Left renal cortex interstitium (tissue), 4 donors: ENCODE results near the gene PRKCH. TPM values are rescaled to one million over a fixed set of nuclear protein-coding genes. Genes with fewer than 3 reads are reported as not detected.
A peak's percentile ranks its signal among the peaks of the same experiment; 100 is the strongest.

Experiments used
- DNase-seq, 4 donors: peaks; one replicate each; pipeline ENCODE4 v3.0.0-alpha.2; 2013; ENCODE audit warnings: low read depth in 4 of 4, low spot score in 2 of 4, missing footprints in 1 of 4
- polyA plus RNA-seq, 4 donors: library from polyadenylated mRNA; unstranded; fragments of 120-200 nt; gene quantifications; one replicate each; pipeline ENCODE4 v1.2.1, GENCODE V29; 2013; ENCODE audit not compliant: insufficient read length in 4 of 4

Gene PRKCH
- polyA plus RNA-seq, 4 donors, result 14.3 to 20.1 (median 16.6) TPM

DNA sequence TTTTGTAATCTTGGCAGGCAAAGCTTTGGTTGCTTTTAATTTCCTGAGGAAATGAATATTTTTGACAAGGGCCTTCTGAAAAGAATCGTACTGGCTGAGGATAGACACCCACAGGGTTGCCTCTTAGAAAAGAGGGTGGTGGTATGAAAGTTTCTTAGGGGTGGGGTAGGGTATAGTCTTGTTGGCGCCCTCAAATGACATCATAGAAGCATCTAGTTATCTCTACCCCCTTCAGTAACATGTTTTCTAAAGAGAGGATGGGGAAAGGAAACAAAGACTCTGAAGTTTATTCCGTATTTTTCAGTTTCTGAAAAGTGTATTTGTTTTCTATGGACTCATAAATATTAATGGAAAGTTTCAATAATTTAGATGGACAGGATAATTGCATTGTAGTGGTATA, 13.7 kb downstream of the PRKCH start:
- no peak for DNase-seq

DNA sequence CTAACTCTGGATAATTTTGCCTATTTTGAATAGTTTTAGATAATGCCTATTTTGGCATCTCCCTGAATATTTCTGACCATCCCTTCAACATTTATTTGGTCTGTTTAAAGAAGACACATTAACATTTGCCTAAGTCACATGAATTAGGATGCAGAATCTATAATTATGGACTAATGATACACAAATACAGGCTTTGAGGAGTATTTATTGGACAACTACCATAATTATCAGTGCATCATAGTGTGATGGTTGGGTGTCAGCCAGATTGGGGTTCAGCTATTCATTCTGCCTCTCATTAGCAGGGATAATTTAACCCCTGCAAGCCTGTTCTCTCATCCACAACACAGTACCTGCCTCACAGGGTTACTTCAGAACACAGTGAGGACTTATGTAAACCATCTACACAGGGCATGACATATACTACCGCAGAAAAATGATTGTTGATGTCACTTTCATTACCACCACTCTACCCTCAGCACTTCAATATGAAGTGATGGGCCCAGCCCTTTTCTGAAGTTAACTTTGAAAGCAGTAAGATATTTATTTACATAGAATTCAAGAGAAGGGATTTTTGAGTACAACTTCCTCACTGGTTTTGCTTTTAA, 14.4 kb downstream of the PRKCH start:
- no peak for DNase-seq

DNA sequence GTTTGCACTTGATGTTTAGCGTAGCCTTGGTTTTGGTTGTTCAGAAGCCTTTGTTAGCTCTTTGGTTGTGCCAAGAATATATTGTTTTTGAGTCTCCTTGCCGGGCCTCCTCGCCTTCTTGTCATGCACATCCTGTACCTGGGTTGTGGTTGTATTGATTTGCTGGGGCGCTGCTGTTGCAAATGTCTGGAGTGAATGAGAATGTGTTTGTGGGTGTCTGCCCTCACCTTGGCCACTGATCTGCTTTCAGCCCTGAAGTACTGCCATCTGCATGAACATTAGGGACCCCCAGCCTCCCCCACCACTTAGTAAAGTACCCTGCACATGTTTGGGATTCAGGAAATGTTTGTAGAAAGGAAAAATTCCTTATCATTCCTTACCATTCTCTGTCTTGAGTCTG, 16.5 kb downstream of the PRKCH start:
- DNase-seq, result no peak

DNA sequence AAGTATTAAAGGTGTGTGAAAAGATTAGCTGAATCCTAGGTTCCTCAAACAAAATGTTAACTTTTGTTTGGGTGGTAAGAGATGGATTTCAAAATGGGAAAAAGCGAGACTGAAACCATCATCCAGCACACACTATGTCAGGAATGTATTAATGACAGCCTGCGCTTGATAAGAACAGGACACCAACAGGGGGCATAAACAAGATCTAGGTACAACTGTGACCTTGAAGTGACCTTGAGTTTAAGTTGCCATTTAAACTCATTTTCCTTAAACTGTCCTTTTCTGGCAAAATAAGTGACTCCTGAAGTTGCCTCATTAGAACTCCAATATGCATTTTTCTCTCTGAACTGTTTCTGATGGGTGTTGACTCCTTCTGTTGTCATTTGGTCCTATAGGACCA, 17.1 kb downstream of the PRKCH start:
- no peak for DNase-seq

DNA sequence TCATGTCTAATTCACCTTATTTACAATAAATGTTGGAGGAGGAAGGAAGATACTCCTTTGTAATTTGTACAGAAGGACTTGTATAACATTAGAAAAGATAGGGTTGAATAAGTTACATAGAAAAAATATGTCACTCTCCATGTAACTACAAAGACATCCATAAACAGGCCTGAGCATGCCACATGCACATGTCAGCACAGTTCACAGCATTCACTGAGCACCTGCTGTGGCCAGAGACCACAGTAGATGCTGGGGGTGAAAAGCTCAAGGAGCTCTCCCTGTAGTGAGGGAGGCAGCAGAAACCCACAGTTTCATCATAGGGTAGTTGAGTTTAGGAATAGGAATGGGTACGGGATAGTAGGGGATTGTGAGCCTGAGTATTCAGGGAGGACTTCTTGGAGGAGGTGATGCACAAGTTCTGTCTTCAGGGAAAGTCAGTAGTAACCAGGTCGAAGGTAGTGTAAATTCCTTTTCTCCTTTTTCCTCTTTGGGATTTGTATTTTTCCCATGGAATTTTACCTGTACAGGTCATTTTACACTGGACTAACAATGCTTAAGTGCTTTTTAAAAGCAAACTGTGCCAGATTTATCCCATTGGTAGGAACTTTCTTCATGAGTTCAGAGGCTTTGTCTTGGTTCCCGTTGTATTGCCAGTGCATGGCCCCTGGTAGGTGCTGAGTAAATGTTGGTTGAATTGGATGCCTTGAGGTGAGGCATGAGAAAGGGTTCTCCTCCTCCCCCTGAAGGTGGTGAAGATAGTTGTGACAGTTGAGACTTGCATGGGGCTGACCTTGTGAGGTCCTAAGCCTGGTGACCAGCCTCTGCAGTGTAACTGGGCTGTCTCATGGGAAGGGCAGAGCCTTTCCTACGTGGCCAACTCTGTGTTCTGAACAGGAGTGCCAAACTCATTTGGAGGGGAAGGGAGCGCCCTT, 20.2 kb downstream of the PRKCH start:
- no peak for DNase-seq

DNA sequence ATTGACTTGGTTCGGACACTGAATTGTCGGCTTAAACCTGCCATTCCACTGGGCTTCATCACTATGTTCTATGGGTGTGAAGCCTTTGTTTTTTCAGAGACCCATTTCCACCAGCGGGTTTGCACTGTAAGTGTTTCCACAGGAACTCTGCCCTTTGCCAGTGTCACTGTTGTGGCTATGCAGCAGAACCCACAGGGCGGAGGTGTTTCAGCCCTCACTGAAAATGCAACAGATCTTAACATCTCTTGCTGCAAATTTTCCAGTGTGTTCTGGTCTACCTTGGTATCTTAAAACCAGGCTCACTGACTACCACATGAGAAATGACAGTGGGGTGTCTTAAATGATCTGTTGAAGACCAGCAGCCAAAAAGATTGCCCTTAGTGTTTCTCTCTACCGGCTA, 21.1 kb downstream of the PRKCH start:
- DNase-seq, result no peak

DNA sequence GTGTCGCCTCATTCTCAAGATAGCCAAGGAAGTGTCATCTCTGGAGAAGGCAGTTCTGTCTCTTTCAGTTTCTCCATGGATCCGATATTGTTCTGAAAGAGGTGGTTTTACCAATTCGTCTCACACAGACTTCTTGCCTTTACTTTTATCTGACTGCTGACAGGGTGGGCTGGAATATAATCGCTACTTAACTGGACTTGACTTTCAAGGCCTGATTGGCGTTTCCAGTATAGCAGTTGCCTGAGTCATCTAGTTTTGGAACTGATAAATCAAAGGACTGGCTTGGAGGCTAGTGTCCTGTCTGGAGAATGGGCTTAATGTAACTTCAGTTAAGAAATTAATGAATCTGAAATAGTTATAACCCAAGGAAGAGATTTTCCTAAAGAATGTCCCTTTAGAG, 21.6 kb downstream of the PRKCH start:
- no peak for DNase-seq

DNA sequence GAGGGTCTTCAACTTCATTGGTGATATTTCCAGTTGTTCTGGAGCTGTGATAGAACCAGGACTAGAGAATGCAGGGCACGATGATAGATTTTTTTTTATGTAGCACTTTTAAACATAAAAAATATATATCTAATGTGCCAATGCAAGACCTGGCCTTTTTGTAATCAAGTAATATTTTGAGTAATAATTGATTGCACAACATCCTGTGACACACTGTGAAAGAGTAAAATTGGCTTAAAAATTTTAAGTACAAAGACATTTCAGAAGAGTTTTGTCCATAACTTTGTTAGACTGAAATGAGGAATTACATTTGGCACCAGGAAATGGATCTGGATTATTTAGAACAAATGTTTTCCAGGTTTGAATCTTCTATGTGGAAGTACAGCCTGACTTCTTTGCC, 22.1 kb downstream of the PRKCH start:
- DNase-seq, result no peak

DNA sequence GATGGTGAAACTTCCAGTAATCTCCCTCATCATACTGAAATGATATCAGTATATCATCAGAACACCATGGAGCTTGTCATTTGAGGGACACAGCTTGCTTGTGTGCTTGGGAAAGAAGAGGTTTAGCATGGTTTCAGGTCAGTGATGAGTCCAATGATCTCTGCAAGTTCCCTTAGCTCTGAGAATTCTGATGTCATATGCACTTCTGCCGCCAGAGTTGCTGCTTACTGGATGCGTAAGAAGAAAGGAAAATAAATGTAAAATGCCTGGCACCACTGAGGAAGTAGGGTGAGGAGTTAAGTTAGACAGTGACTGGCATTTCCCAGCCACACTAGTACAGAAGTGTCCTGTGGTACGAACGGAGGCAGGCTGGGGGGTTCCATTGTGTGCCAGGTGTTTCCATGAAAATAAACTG, 22.6 kb downstream of the PRKCH start:
- no peak for DNase-seq

DNA sequence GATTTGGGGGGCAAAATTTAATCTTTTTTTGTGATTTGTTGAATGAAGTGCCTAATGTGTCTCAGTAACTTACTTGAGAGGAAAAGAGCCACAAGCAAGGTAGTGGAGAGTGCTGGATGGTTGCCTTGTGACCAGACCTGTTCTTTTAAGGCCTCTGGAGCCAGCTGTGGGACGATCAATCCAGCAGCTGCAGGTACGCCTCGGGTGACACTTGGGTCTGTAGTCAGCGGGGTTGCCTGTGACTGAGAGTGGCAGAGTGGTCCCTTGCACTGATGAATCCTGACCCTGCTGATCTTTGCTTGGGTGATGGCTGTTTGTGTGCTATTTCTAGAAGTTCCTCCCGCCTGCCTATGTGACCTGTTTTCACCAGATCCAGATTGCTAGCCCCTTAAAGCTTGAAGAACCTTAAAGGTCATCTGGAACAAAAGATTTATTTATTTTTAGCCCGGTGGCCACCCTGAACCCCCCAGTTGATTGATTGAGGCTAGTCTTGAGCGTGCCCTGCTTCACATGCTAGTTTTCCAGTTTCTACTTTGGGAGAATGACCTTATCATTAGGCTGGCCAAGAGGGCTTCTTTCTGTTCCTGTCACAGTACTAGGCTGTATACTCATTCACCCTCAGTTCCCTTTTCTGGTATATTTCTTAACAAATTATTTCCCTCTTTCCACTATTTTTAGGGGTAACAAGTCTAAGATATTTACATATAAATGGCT, 23.2 kb downstream of the PRKCH start:
- DNase-seq, result no peak

DNA sequence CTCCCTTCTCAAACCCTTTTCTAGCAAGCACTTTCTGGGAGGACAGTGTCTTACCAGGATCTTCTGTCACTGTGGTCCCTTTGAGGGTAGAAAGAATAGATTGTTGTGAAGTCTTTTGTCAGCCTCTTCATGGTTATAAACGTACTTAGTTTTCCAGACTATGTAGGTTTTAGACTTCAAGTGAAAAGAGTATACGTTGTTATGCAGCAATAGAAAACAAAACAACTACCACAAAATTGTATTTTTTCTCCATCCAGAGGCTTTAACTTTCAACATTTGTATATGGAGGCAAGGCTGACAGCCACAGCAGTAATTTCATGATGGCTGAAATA, 23.7 kb downstream of the PRKCH start:
- no peak for DNase-seq

DNA sequence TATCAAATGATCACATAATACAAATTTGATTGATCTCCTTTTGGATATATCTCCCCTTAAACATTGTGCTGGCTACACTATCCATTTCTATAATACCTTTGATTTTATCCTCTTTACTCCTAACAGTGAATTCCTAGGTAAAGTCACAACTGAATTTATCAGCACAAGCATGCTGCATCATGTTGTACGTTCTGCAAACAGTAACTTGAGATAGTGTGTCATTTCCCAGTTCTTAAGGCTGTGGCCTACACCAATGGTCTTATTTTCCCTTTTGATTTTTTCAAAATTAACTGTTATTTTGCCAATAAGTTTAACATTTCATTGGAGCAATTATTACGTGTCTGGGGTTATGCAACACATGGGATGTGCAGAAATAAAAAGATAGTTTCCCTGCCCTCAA, 24.8 kb downstream of the PRKCH start:
- no peak for DNase-seq

DNA sequence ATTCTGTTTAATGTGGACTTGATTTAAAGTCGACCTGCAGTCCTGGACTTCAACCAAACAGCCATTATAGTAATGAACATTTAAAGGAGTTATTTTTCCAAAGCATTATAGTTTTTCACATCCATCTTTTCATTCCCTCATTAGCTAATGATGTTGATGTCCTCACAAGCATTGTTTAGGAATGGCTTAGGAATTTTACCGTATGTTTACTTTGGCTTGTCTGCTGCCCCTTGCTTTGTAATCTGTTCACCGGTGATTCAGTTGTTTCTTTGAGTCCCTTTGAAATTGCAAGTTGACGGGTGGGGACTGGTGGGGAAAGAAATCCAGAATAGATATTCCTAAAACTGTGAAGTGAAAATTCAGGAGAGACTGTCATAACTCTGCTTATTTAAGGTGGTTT, 25.4 kb downstream of the PRKCH start:
- no peak for DNase-seq

DNA sequence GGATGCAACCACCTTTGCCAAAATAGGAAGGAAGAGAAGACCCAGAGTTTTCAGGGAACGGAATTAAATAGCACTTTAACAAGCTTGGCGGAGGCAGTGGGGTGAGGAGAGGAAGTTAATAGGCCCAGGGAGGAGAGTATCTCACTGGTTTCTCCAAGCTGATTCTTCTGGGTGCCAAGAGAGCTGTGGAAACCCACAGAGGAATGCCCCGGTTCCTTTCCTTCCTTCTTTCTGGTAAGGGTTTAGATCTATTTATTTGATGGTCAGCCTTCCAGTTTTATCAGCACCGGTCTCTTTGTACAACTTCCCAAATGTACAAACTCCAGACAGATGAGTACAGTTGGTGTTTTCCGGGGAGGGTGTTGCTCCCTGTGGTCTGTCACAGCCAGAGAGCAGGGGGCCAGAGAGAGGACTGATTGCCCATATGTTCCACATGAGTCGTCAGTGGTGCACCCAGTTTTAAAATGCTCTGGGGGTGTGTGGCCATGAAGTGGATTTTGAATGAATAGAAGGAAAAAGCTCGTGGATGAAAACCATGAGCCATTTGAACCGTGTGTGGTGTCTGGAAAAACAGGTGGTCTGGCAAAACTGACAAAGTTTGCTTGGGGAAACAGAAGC, 26.6 kb downstream of the PRKCH start:
- DNase-seq, result no peak

DNA sequence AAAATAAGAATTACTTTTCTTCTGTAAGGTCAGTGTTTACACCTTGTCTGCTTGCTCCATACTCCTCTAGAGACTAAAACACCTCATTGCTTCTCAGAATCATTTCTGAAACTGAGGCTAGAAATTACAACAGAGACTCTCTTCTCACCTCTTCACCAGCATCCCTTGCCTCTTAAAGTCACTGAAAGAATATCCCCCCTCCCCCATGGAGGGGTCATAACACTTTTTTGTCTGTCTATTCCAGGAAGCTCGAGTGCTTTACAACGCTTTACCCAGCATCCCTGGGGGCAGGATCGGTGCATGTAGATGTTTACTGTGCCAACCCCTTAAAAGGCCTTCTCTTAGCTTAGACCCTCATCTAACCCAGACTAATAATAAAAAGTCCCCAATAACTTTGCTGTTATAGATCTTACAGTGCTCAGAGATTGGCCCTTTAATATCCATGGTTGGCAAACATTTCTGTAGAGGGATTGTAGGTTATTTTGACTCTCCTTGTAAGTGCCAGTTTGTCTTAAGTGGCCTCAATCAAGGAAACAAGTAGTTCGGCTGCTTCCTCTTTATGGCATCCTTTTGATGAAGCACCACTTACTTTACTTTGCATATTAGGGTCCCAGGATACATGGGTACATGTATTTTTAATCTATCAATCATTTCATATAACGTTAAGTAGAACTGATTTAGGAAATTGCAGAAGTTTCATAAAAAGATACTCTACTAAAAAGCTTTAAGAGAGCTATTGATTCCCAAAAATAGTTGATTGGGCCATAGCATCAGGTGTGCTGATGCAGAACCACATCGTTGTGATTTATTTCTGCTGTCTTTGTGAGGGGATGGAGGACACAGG, 29.3 kb downstream of the PRKCH start:
- no peak for DNase-seq

DNA sequence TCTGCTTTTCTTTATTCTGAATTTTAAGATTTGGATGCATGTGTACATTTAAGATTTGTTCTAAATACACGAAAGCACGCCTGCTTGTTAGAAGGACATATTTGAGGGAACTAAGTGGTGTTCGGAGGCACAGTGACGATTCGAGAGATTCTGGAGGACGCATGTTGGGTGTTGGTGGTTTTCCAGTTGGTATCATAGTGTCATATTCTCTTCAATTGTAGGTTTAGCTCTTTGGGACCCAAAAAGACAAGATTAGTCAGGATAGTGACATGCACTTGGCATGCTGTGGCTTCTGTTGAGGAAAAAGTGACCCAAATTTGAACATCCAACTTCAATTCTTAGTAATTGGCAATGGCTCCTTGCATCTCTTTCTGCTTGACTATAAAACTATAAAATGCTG, 30.1 kb downstream of the PRKCH start:
- no peak for DNase-seq

DNA sequence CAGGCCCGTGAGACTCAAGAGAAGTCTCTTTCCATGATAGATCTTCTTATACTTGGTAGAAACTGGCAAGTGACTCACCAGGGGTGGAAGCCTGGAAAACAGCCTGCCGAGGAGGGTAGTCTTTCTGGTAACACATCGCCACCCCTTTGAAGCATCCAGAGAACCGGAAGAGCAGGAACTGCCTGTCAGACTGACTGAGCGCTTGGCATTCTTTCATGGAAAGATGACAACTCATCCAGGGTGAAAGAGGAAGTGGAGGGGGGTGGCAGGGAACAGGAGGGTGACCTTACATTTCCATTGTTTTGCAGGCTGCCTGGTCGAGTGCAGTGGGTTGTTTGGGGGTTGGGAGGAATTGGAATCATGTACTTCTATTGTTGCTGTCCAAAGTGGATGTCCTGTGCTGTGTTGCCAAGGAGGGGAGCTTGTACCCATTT, 34.5 kb downstream of the PRKCH start:
- peak in 1 of 4 donors; percentile 11 for DNase-seq

DNA sequence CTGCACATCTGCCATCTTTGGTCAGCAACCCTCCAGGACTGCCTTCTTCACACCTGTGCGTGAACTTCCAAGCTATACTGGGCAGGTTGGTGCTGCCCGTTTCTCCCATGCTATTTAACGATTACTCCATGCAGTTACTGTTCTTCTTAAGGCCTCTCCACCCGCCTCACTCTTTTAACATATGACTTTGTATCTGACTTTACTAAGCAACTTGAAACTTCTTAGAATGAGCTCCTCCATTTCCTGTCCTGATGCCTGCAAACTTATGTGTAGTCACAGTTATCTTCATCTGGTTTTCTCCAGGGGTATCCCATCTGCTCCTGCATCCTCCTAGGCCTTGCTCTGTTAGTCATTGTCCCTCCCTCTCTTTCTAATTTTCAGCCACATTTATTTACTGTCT, 35.7 kb downstream of the PRKCH start:
- no peak for DNase-seq

DNA sequence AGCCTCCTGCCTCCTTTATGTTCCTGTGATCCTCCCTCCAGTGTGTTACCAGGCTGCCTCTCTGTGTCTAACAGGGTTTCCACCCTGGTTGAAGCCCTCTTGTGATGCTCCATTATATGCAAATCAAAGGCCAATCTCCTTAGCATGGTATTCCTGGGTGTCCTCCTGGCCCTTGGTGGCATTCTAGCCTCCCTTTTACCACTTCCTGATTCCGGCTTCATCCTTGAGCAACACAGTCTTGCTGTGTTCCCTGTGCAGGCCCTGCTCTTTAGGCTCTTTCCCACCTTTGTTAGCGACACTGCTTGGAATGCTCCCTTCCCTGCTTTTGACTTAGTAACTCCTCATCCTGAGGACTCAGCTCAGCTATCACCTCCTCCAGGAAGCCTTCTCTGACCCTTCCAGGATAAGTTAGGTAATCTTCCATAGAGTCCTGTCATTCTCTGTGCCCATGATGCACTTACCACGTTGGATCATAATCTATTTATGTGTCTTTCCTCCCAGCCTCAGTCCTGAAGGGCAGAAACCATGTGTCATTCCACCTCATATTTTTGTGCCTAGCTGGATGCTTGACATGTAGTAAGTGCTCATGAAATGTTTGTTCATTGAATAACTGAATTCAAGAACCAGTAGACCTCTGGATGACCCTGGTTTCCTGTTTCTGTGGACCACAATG, 37.3 kb downstream of the PRKCH start:
- no peak for DNase-seq
